Stomach smooth muscle (tissue), 2 donors: ENCODE data around the gene ELF2.
A peak's percentile ranks its signal among the peaks of the same experiment; 100 is the strongest.
"Not testable (repeated sequence)": the region's sequence is repeated elsewhere in the genome, so short reads cannot be mapped to it uniquely, and the experiment has no call there.

Experiments
- H3K27ac ChIP-seq: one replicate; pipeline ENCODE4 v1.7.0; 2013; ENCODE audit warnings: mild to moderate bottlenecking, low read length, inconsistent platforms
- H3K27me3 ChIP-seq, 2 donors: one replicate each; pipeline ENCODE4 v1.7.0; 2013; ENCODE audit warnings: low read length in 2 of 2; ENCODE audit not compliant: insufficient read depth in 2 of 2, control insufficient read depth in 1 of 2
- H3K36me3 ChIP-seq, 2 donors: one replicate each; pipeline ENCODE4 v1.7.0; 2013; ENCODE audit warnings: low read length in 2 of 2; ENCODE audit not compliant: control insufficient read depth in 2 of 2, insufficient read depth in 2 of 2
- H3K4me1 ChIP-seq: one replicate; pipeline ENCODE4 v1.7.0; 2013; ENCODE audit warnings: low read length; ENCODE audit not compliant: control insufficient read depth, insufficient read depth
- H3K4me3 ChIP-seq, 2 donors: one replicate each; pipeline ENCODE4 v1.7.0; 2013; ENCODE audit warnings: low read length in 2 of 2
- H3K9ac ChIP-seq, 2 donors: one replicate each; pipeline ENCODE4 v1.7.0; 2013; ENCODE audit warnings: low read length in 2 of 2, mild to moderate bottlenecking in 1 of 2
- H3K9me3 ChIP-seq, 2 donors: one replicate each; pipeline ENCODE4 v1.7.0; 2013; ENCODE audit warnings: low read length in 2 of 2; ENCODE audit not compliant: control insufficient read depth in 2 of 2
- donor health status: healthy.
- donor health status: Pancreatic carcinoma.

The ELF2 gene

GRCh38 chr4:139042981-139043460 is 134.0 kb downstream of the ELF2 start:
- Histone ChIP-seq H3K36me3 (peaks cover 12% of the 10 kb centered on the region in 2 donors), H3K9ac (peak overlapping the region in 1 of 2 donors; percentile 36), H3K27me3 (no peaks in the 10 kb centered on the region), H3K27ac (peak overlapping the region; percentile 66), H3K4me3 (peak overlapping the region; percentile 10 to 59), H3K4me1 (peaks cover 10% of the 10 kb centered on the region), H3K9me3 (no peaks in the 10 kb centered on the region)

DNA sequence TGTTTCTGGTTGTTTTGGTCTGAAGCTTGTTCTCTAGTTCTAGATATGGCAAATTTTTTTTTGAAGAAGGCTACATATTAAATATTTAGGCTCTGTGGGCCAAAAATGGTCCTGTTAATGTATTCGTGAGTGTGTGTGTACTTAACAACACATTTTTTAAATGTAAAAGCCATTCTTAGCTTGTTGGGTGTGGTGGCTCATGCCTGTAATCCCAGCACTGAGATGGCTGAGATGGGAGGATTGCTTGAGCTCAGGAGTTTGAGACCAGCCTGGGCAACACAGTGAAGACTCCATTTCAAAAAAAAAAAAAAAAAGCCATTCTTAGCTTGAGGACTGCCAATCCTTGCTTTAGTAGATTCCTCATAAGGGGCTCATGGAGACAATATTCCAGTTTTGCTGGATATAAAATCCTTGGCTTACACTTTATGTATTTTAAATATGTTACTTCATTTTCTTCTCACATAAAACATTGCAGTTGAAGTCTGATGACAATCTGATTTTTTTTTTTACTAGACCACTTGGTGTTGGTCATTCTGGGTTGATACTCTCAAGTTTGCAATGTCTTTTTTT is 138.1 kb downstream of the ELF2 start:
- no peak overlapping the region for H3K27ac ChIP-seq
- H3K27me3 ChIP-seq: no peaks in the 10 kb centered on the region
- no peaks in the 10 kb centered on the region for H3K9me3 ChIP-seq
- no peak overlapping the region for H3K9ac ChIP-seq
- peaks cover 0 to 2% of the 10 kb centered on the region in 2 donors for H3K36me3 ChIP-seq
- peaks cover 10% of the 10 kb centered on the region for H3K4me1 ChIP-seq
- H3K4me3 ChIP-seq: no peak overlapping the region

GRCh38 chr4:139036885-139037284 is 140.1 kb downstream of the ELF2 start:
- no peak overlapping the region for H3K9ac ChIP-seq
- H3K27me3 ChIP-seq: no peaks in the 10 kb centered on the region
- no peak overlapping the region for H3K4me3 ChIP-seq
- H3K27ac ChIP-seq: no peak overlapping the region
- no peaks in the 10 kb centered on the region for H3K4me1 ChIP-seq
- peaks cover 0 to 2% of the 10 kb centered on the region in 2 donors for H3K36me3 ChIP-seq
- H3K9me3 ChIP-seq: no peaks in the 10 kb centered on the region

- no peaks in the 10 kb centered on the region for H3K9me3 ChIP-seq
- H3K27me3 ChIP-seq: no peaks in the 10 kb centered on the region
- H3K4me1 ChIP-seq: peaks cover 3% of the 10 kb centered on the region
- H3K27ac ChIP-seq: no peak overlapping the region
- H3K36me3 ChIP-seq: peaks cover 0 to 2% of the 10 kb centered on the region in 2 donors
- H3K9ac ChIP-seq: no peak overlapping the region
- H3K4me3 ChIP-seq: no peak overlapping the region
Measured at GRCh38 chr4:139035650-139036049, 141.4 kb downstream of the ELF2 start.

- Histone ChIP-seq H3K9me3 (no peaks in the 10 kb centered on the region), H3K27ac (no peak overlapping the region), H3K4me3 (no peak overlapping the region), H3K27me3 (no peaks in the 10 kb centered on the region), H3K4me1 (peaks cover 3% of the 10 kb centered on the region), H3K9ac (no peak overlapping the region), H3K36me3 (no peaks in the 10 kb centered on the region)
Measured at GRCh38 chr4:139030614-139031235, 146.3 kb downstream of the ELF2 start.

DNA sequence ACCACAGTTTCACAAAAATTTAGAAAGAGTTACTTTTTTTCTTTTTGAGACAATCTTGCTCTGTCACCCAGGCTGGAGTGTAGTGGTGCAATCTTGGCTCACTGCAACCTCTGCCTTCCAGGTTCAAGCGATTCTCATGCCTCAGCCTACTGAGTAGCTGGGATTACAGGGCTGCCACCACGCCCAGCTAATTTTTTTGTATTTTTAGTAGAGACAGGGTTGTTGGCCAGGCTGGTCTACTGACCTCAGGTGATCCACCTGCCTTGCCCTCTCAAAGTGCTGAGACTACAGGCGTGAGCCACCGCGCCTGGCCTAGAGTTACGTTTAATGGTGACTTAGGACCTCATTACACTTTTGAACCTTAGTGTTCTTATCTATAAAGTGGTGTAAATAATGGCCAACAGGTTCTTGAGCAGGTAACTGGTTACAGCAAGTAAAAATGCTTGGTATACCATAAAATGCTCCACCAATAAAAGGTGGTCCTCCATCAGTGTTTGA is 147.1 kb downstream of the ELF2 start:
- not testable (repeated sequence) for H3K9ac ChIP-seq, H3K27me3 ChIP-seq, H3K4me3 ChIP-seq, H3K27ac ChIP-seq, H3K36me3 ChIP-seq, H3K4me1 ChIP-seq, H3K9me3 ChIP-seq

DNA sequence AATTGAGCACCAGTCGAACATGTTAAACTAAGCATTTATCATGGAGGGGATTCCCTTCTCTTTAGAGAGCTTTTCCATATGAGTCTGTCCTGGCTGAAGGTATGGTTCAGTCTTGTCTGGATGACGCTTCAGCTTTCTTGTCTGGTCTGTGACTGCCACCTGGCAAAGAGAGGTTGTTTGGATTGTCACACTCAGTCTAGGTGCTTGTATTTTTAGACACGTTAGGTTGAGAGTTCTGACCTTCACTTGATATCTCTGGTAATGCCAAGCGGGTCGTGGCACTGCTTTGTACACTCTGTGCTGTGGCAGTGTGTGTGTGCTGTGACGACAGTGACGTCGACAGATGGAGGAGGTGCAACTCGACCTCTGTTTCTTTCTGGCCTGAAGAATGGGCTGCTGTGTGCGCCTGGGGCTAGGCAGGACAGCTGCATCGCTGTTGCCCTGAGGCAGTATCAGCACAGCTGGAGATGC is 148.8 kb downstream of the ELF2 start:
- Histone ChIP-seq H3K27ac (no peak overlapping the region), H3K9me3 (no peaks in the 10 kb centered on the region), H3K4me3 (no peak overlapping the region), H3K4me1 (peaks cover 3% of the 10 kb centered on the region), H3K27me3 (no peaks in the 10 kb centered on the region), H3K36me3 (no peaks in the 10 kb centered on the region), H3K9ac (no peak overlapping the region)

DNA sequence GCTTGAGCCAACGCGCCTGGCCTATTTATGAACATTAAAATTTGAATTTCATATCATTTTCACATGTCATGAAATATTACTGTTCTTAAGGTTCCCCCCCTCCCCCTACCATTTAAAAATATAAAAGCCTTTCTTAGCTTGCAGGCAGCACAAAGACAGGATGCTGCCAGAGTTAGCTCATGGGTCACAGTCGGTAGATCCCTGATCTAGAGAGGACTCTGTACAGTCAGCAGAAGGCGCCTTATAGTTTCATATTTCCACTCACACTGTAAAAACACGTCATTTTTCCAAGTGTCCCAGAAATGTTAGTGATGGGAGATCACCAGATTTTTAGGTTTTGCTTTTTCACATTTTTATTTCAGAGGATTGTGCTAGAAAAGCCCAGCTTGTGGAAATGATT is 149.2 kb downstream of the ELF2 start:
- Histone ChIP-seq H3K9me3 (no peaks in the 10 kb centered on the region), H3K4me3 (no peak overlapping the region), H3K27ac (no peak overlapping the region), H3K36me3 (no peaks in the 10 kb centered on the region), H3K9ac (no peak overlapping the region), H3K27me3 (no peaks in the 10 kb centered on the region), H3K4me1 (peaks cover 3% of the 10 kb centered on the region)

- no peak overlapping the region for H3K4me3 ChIP-seq
- no peaks in the 10 kb centered on the region for H3K36me3 ChIP-seq
- H3K27me3 ChIP-seq: no peaks in the 10 kb centered on the region
- H3K4me1 ChIP-seq: peaks cover 3% of the 10 kb centered on the region
- H3K9ac ChIP-seq: no peak overlapping the region
- no peak overlapping the region for H3K27ac ChIP-seq
- no peaks in the 10 kb centered on the region for H3K9me3 ChIP-seq
Measured at GRCh38 chr4:139025841-139026240, 151.2 kb downstream of the ELF2 start.

DNA sequence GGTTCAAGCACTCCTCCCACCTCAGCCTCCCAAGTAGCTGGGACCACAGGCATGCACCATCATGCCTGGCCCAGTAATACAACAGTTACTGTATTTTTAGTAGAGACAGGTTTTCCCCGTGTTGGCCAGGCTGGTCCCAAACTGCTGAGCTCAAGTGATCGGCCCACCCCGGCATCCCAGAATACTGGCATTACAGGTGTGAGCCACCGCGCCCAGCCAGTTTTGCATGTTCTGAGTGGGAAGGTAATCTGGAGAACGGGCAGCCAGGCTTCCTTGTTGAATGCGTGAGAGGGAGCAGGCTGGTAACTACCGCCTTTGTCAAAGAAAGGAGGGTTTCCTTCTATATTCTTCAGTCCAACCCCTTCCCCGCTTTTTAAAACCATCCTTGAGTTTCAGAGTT is 152.3 kb downstream of the ELF2 start:
- Histone ChIP-seq H3K27me3 (no peaks in the 10 kb centered on the region), H3K4me3 (no peak overlapping the region), H3K9ac (no peak overlapping the region), H3K27ac (no peak overlapping the region), H3K9me3 (no peaks in the 10 kb centered on the region), H3K36me3 (no peaks in the 10 kb centered on the region), H3K4me1 (no peaks in the 10 kb centered on the region)

- no peaks in the 10 kb centered on the region for H3K27me3 ChIP-seq
- H3K4me3 ChIP-seq: no peak overlapping the region
- H3K4me1 ChIP-seq: no peaks in the 10 kb centered on the region
Measured at GRCh38 chr4:139022835-139023234, 154.2 kb downstream of the ELF2 start.

More at GRCh38 chr4:139022835-139023234, 154.2 kb downstream of the ELF2 start:
- Histone ChIP-seq H3K27ac (no peak overlapping the region), H3K9me3 (no peaks in the 10 kb centered on the region), H3K36me3 (no peaks in the 10 kb centered on the region), H3K9ac (no peak overlapping the region)
